ENCODE data around the gene AQP2. TPM values are rescaled to one million over a fixed set of nuclear protein-coding genes. Genes with fewer than 3 reads are reported as not detected.
A peak's percentile ranks its signal among the peaks of the same experiment; 100 is the strongest.

Gene AQP2
- total RNA-seq, 1 experiment from 2014 or later: not detected

GRCh38 chr12:49965836-49966235 is 15.3 kb downstream of the AQP2 start:
- Mint-ChIP-seq H3K4me1 (ENCODE audit: low read depth, unreplicated experiment) (peaks cover 31% of the 10 kb centered on the region), H3K9me3 (ENCODE audit: low read depth, unreplicated experiment) (no peaks in the 10 kb centered on the region), H3K27me3 (ENCODE audit: unreplicated experiment) (peaks cover 3% of the 10 kb centered on the region), H3K27ac (ENCODE audit: unreplicated experiment) (no peak overlapping the region), H3K36me3 (ENCODE audit: insufficient read depth, unreplicated experiment) (peaks cover 20% of the 10 kb centered on the region), H3K4me3 (ENCODE audit: low read depth, unreplicated experiment) (no peak overlapping the region)
- no peak for TF ChIP-seq CTCF (IDR thresholded peaks at IDR 0.05; ENCODE audit: unreplicated experiment)
- BruUV-seq (replicated peaks): no TSS peak
- DNase-seq: no peak
- CTCF ChIA-PET: interaction anchor here (0.5 to 2.2 kb wide), 3 partner anchors 21 to 105 kb away, joined by 3 to 15 read pairs (median 4); no protein-coding TSS in a partner anchor
- intact Hi-C loops (cut with micrococcal nuclease; ENCODE audit: unreplicated experiment): loop anchor here (2.0 to 5.0 kb wide), 2 partner anchors 91 to 105 kb away; partner anchors contain the start of gene ASIC1

- Mint-ChIP-seq H3K27ac (ENCODE audit: unreplicated experiment) (peak overlapping the region; percentile 68), H3K9me3 (ENCODE audit: low read depth, unreplicated experiment) (no peaks in the 10 kb centered on the region), H3K4me3 (ENCODE audit: low read depth, unreplicated experiment) (peak overlapping the region; percentile 41), H3K27me3 (ENCODE audit: unreplicated experiment) (no peaks in the 10 kb centered on the region), H3K36me3 (ENCODE audit: insufficient read depth, unreplicated experiment) (peaks cover 18% of the 10 kb centered on the region), H3K4me1 (ENCODE audit: low read depth, unreplicated experiment) (peaks cover 29% of the 10 kb centered on the region)
- TF ChIP-seq CTCF (IDR thresholded peaks at IDR 0.05; ENCODE audit: unreplicated experiment): no peak
- CTCF ChIA-PET: interaction anchor here (0.5 to 2.3 kb wide), 11 partner anchors 13 to 195 kb away, joined by 3 to 25 read pairs (median 4); no protein-coding TSS in a partner anchor
- no TSS peak for BruUV-seq (replicated peaks)
- DNase-seq: no peak
- intact Hi-C loops (cut with micrococcal nuclease; ENCODE audit: unreplicated experiment): loop anchor here (2.0 to 5.0 kb wide), 2 partner anchors 91 to 104 kb away; partner anchors contain the start of gene ASIC1
These were observed 16.0 kb downstream of the AQP2 start for GRCh38 chr12:49966511-49967041.

GRCh38 chr12:49967042-49967776 is 16.7 kb downstream of the AQP2 start:
- DNase-seq: peak; percentile 86
- peak; percentile 77 for TF ChIP-seq CTCF (IDR thresholded peaks at IDR 0.05; ENCODE audit: unreplicated experiment)
- Mint-ChIP-seq H3K27me3 (ENCODE audit: unreplicated experiment) (no peaks in the 10 kb centered on the region), H3K9me3 (ENCODE audit: low read depth, unreplicated experiment) (no peaks in the 10 kb centered on the region), H3K4me1 (ENCODE audit: low read depth, unreplicated experiment) (peaks cover 27% of the 10 kb centered on the region), H3K4me3 (ENCODE audit: low read depth, unreplicated experiment) (peak overlapping the region; percentile 41), H3K36me3 (ENCODE audit: insufficient read depth, unreplicated experiment) (peaks cover 14% of the 10 kb centered on the region), H3K27ac (ENCODE audit: unreplicated experiment) (peak overlapping the region; percentile 68)
- CTCF ChIA-PET: interaction anchor here (0.5 to 2.3 kb wide), 14 partner anchors 13 to 196 kb away, joined by 3 to 25 read pairs (median 4); no protein-coding TSS in a partner anchor
- no TSS peak for BruUV-seq (replicated peaks)
- intact Hi-C loops (cut with micrococcal nuclease; ENCODE audit: unreplicated experiment): loop anchor here (2.0 to 5.0 kb wide), 2 partner anchors 90 to 104 kb away; partner anchors contain the start of gene ASIC1

- peaks cover 8% of the 10 kb centered on the region for H3K36me3 Mint-ChIP-seq (ENCODE audit: insufficient read depth, unreplicated experiment)
- H3K27me3 Mint-ChIP-seq (ENCODE audit: unreplicated experiment): no peaks in the 10 kb centered on the region
- DNase-seq: no peak
- CTCF ChIA-PET: interaction anchor here (0.7 to 2.3 kb wide), 10 partner anchors 23 to 113 kb away, joined by 3 to 25 read pairs (median 4); no protein-coding TSS in a partner anchor
- peaks cover 21% of the 10 kb centered on the region for H3K4me1 Mint-ChIP-seq (ENCODE audit: low read depth, unreplicated experiment)
- TF ChIP-seq CTCF (IDR thresholded peaks at IDR 0.05; ENCODE audit: unreplicated experiment): no peak
- no peak overlapping the region for H3K27ac Mint-ChIP-seq (ENCODE audit: unreplicated experiment)
- no TSS peak for BruUV-seq (replicated peaks)
- intact Hi-C loops (cut with micrococcal nuclease; ENCODE audit: unreplicated experiment): loop anchor here (2.0 to 5.0 kb wide), 2 partner anchors 89 to 103 kb away; partner anchors contain the start of gene ASIC1
- no peaks in the 10 kb centered on the region for H3K9me3 Mint-ChIP-seq (ENCODE audit: low read depth, unreplicated experiment)
- peak overlapping the region; percentile 41 for H3K4me3 Mint-ChIP-seq (ENCODE audit: low read depth, unreplicated experiment)
These were observed 17.3 kb downstream of the AQP2 start for GRCh38 chr12:49967777-49968250.

Data from Calu3 (cell line).